MG63 (cell line): ENCODE data around the gene MMP1. TPM values are rescaled to one million over a fixed set of nuclear protein-coding genes. Genes with fewer than 3 reads are reported as not detected.
A peak's percentile ranks its signal among the peaks of the same experiment; 100 is the strongest.

ENCODE experiments used
- DNase-seq: peaks from one replicate; pipeline ENCODE4 v3.0.0-alpha.2; 2020
- H3K27me3 ChIP-seq: fragments of 250-450 bp; sonication (Bioruptor Pico); 2 replicates; pipeline ENCODE4 v1.5.1; 2020; ENCODE audit warnings: mild to moderate bottlenecking, moderate library complexity
- H3K36me3 ChIP-seq: fragments of 250-450 bp; sonication (Bioruptor Pico); 2 replicates; pipeline ENCODE4 v1.5.1; 2020; ENCODE audit warnings: mild to moderate bottlenecking, moderate library complexity
- H3K4me3 ChIP-seq: fragments of 250-450 bp; sonication (Bioruptor Pico); 2 replicates; pipeline ENCODE4 v1.5.1; 2020; ENCODE audit warnings: mild to moderate bottlenecking, moderate library complexity
- H3K9me3 ChIP-seq: fragments of 250-450 bp; sonication (Bioruptor Pico); 2 replicates; pipeline ENCODE4 v1.5.1; 2020; ENCODE audit warnings: mild to moderate bottlenecking, moderate library complexity
- total RNA-seq: library from RNA; depleted of rRNA; stranded (reverse); fragments of >200 nt; shearing (Covaris generic); gene quantifications from 2 replicates; pipeline ENCODE4 v1.2.3, GENCODE V29; 2014; ENCODE audit warnings: low replicate concordance

MMP1 gene
- total RNA-seq, 1 experiment from 2014 or later, result not detected

DNA sequence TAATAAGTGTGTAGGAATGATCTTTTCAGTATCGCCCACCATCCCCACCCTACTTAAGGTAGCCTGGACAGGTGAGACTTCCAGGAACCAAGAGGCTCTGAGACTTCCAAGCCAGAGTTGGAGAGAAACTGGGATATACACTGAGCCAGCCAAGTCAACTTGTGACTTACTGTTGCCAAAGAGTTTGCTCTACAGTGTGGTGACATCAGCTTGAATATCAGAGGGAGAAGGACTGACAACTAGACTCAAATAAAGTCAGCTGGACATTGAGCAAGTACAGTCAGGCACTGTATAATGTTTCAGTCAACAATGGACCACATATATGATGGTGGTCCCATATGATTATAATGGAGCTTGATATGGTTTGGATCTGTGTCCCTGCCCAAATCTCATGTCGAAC lies 16.3 kb downstream of the MMP1 start:
- H3K4me3 ChIP-seq, result no peak overlapping the region
- no peaks in the 10 kb centered on the region; the same call in 1 of the 2 replicates for H3K9me3 ChIP-seq
- no peak for DNase-seq
- H3K27me3 ChIP-seq, result no peaks in the 10 kb centered on the region; the same call in 1 of the 2 replicates
- H3K36me3 ChIP-seq, result no peaks in the 10 kb centered on the region

GRCh38 chr11:102780491-102780918 lies 17.5 kb downstream of the MMP1 start, which contains the start of gene MMP10:
MMP10 (minus strand) TSS chr11:102780628; CDS start chr11:102780591, 37 bp downstream.
- no peak for DNase-seq

GRCh38 chr11:102776454-102776853 lies 21.5 kb downstream of the MMP1 start:
- H3K36me3 ChIP-seq, result no peaks in the 10 kb centered on the region
- DNase-seq, result no peak
- H3K9me3 ChIP-seq, result no peaks in the 10 kb centered on the region

More at GRCh38 chr11:102780491-102780918, 17.5 kb downstream of the MMP1 start, which contains the start of gene MMP10:
- H3K4me3 ChIP-seq, result no peak within 1 kb of the TSS
- H3K36me3 ChIP-seq, result no peaks in the 10 kb centered on the region
- H3K27me3 ChIP-seq, result no peaks in the 10 kb centered on the region; the same call in 1 of the 2 replicates
- no peaks in the 10 kb centered on the region; the same call in 1 of the 2 replicates for H3K9me3 ChIP-seq

DNA sequence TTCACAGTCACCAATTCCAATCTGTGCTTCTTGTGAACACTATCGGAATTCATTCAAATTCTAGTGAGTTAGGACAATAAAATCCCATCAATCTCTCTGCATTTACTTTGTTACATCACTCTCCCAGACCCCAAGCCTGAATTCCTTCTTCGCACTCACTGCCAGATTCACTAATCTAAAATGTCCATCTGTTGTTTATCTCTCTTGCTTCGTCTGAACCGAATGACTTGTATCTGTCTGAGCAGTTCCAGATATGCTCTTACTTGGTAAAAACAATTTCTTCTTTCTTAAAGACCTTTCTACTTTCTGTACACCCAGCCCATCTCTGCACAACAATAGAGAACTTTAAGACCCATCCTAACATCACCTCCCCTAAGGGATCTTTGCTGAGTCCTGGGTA lies 24.6 kb downstream of the MMP1 start:
- Histone ChIP-seq H3K36me3 (no peaks in the 10 kb centered on the region), H3K4me3 (no peak overlapping the region), H3K27me3 (no peaks in the 10 kb centered on the region), H3K9me3 (no peaks in the 10 kb centered on the region)
- no peak for DNase-seq

More at GRCh38 chr11:102776454-102776853, 21.5 kb downstream of the MMP1 start:
- Histone ChIP-seq H3K4me3 (no peak overlapping the region), H3K27me3 (no peaks in the 10 kb centered on the region; the same call in 1 of the 2 replicates)

DNA sequence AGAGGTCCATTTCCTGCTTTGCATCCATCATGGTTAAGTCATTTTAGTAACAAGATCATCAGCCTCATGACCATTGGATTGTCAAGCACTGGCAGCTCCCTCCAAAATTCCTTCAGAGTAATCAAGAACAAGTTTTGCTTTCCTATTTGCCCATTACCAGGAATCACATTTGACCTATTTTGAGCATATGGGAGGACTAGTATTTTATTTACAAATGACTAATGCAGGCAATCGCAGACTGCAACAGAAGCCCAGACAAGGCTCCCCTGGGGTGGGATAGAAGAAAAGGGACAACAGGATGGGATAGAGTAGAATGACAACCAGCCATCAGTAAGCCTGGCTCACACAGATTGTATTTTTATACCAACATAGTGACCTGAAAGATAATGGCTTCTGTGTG lies 26.6 kb downstream of the MMP1 start:
- H3K4me3 ChIP-seq, result no peak overlapping the region
- no peaks in the 10 kb centered on the region for H3K27me3 ChIP-seq
- no peaks in the 10 kb centered on the region for H3K9me3 ChIP-seq
- peak; percentile 2 for DNase-seq
- H3K36me3 ChIP-seq, result no peaks in the 10 kb centered on the region

DNA sequence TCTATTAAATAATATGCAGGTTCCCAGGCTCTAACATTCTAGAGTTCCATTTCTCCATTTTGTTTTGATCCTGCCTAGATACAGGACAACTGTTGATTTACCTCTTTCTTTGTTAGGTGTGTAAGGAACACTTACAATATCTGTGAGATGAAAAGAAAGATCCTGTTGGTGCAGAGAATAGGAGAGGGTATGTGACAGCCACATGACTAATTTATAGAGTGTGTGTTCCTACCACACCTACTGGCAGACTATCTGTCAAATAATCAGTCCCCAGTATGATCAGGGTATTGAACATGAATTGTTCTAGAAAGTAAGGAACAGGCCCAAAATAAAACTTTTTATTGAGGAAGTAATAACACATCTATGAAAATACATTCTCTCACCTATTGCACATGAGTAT lies 27.8 kb downstream of the MMP1 start:
- no peaks in the 10 kb centered on the region for H3K9me3 ChIP-seq
- H3K36me3 ChIP-seq, result no peaks in the 10 kb centered on the region
- DNase-seq, result no peak
- no peak overlapping the region for H3K4me3 ChIP-seq
- H3K27me3 ChIP-seq, result no peaks in the 10 kb centered on the region

DNA sequence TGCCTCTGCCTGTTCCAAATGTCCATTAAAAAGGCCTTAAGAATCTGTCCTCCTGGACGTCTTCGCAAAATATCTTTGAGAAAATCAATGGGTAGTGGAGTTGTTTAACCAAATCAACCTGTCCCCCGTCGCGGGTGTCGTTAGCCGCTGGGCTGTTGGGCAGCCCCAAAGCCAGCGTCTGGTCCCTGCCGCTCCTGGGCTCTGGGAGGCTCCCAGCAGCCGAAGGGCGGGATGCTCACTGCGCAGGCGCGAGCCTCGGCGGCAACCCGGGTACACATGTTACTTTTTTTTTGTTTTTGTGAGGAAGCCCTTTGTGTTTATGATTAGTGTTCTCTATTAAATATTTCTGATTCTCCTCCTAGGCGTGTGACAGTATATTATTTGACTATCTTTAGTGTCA lies 30.2 kb downstream of the MMP1 start:
- no peak for DNase-seq
- H3K9me3 ChIP-seq, result no peaks in the 10 kb centered on the region
- no peaks in the 10 kb centered on the region; the same call in 1 of the 2 replicates for H3K27me3 ChIP-seq
- H3K36me3 ChIP-seq, result no peaks in the 10 kb centered on the region
- H3K4me3 ChIP-seq, result no peak overlapping the region

GRCh38 chr11:102763440-102763839 lies 34.5 kb downstream of the MMP1 start:
- peaks cover 3% of the 10 kb centered on the region; the same call in 1 of the 2 replicates for H3K27me3 ChIP-seq
- H3K9me3 ChIP-seq, result no peaks in the 10 kb centered on the region; the same call in 1 of the 2 replicates
- no peak for DNase-seq
- no peaks in the 10 kb centered on the region for H3K36me3 ChIP-seq
- H3K4me3 ChIP-seq, result no peak overlapping the region

DNA sequence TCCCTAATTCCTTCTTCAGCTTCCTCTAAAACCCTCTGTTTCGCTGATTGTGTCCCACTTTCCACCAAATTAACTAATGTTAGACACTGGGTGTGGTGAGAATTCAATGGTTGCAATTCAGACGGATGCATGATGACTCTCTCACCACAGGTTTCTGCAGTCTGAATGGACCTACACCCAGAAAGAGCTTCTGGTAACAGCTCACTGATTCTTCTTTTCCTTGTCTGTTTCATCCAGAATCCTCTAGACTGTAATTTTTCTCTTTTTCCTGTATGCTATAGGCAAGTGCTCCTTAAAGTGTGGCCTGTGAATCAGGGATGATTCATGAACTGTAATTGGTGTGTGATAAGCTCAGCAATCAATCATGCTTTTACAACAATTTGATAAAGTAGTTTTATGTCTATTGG lies 35.6 kb downstream of the MMP1 start:
- H3K4me3 ChIP-seq, result no peak overlapping the region
- no peak for DNase-seq
- H3K9me3 ChIP-seq, result no peaks in the 10 kb centered on the region; the same call in 1 of the 2 replicates

DNA sequence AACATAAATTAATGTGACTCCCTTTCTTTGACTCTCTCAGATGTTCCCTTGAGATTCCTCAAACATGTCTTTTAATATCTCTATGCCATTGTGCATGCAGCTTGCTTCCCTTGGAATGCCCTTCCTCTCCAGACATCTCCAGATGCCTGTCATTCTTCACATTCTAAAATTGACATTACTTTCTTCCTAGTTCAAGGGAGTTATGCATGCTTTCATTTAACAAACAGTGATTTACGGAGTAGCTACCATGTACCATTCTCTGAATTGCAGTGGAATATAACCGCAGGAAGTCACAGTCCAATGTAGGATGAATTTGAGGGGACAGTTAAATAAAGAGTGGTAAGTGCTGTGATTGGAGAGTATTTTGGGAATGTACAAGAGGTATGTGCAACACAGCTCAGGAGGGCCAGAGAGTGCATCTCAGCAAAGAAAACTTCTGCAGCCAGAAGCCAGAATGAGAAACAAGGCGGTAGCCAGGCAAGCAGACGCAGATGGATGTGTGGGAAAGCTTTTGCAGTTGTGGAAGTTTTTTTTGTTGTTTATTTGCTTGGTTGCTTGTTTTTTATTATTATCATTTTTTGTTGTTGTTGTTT lies 36.2 kb downstream of the MMP1 start:
- DNase-seq, result no peak
- H3K27me3 ChIP-seq, result peaks cover 3% of the 10 kb centered on the region; the same call in 1 of the 2 replicates
- H3K9me3 ChIP-seq, result no peaks in the 10 kb centered on the region; the same call in 1 of the 2 replicates
- no peak overlapping the region for H3K4me3 ChIP-seq
- H3K36me3 ChIP-seq, result no peaks in the 10 kb centered on the region

More for the DNA sequence above, 35.6 kb downstream of the MMP1 start:
- no peaks in the 10 kb centered on the region for H3K36me3 ChIP-seq
- peaks cover 3% of the 10 kb centered on the region; the same call in 1 of the 2 replicates for H3K27me3 ChIP-seq

- Histone ChIP-seq H3K27me3 (peaks cover 3% of the 10 kb centered on the region; the same call in 1 of the 2 replicates), H3K9me3 (no peaks in the 10 kb centered on the region; the same call in 1 of the 2 replicates), H3K36me3 (no peaks in the 10 kb centered on the region), H3K4me3 (no peak overlapping the region)
- peak; percentile 7 for DNase-seq
These were observed 37.5 kb downstream of the MMP1 start for GRCh38 chr11:102760344-102761035.

GRCh38 chr11:102757823-102758549 lies 40.0 kb downstream of the MMP1 start:
- H3K4me3 ChIP-seq, result no peak overlapping the region
- H3K36me3 ChIP-seq, result no peaks in the 10 kb centered on the region
- no peaks in the 10 kb centered on the region; the same call in 1 of the 2 replicates for H3K9me3 ChIP-seq
- no peak for DNase-seq
- peaks cover 3% of the 10 kb centered on the region; the same call in 1 of the 2 replicates for H3K27me3 ChIP-seq

GRCh38 chr11:102753267-102753666 lies 44.7 kb downstream of the MMP1 start:
- H3K36me3 ChIP-seq, result no peaks in the 10 kb centered on the region
- no peak for DNase-seq
- peaks cover 21% of the 10 kb centered on the region for H3K27me3 ChIP-seq
- peaks cover 4% of the 10 kb centered on the region; the same call in 1 of the 2 replicates for H3K9me3 ChIP-seq
- H3K4me3 ChIP-seq, result no peak overlapping the region

- peaks cover 22% of the 10 kb centered on the region for H3K27me3 ChIP-seq
- DNase-seq, result no peak
- H3K4me3 ChIP-seq, result no peak overlapping the region
- peaks cover 4% of the 10 kb centered on the region; the same call in 1 of the 2 replicates for H3K9me3 ChIP-seq
- no peaks in the 10 kb centered on the region for H3K36me3 ChIP-seq
These were observed 46.3 kb downstream of the MMP1 start for GRCh38 chr11:102751673-102752072.

DNA sequence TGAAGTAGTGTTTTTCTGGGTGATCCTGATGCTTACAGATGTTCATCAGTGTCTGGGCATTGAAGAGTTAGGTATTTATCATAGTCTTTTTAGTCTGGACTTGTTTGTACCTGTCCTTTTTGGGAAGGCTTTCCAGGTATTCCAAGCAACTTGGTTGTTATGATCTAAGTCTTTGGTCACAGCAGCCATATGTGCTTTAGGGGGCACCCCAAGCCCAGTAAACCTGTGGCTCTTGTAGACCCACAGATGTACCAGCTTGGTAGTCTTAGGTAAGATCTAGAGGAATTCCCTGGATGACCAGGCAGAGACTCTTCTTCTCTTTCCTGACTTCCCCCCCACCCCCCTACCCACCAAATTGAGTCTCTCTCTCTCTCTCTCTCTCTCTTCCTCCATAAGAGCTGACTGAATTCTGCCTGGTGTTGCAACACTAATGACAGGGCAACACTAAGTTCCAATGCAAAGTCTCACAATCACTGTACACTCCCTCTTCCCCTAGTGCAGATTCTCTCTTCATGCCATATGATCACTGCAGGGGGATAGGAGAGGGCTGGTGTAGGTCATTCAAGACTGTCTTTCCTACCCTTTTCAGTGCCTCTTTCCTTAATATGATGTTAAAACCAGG lies 48.7 kb downstream of the MMP1 start:
- no peaks in the 10 kb centered on the region for H3K36me3 ChIP-seq
- H3K27me3 ChIP-seq, result peaks cover 22% of the 10 kb centered on the region
- no peak overlapping the region for H3K4me3 ChIP-seq
- H3K9me3 ChIP-seq, result peaks cover 4% of the 10 kb centered on the region; the same call in 1 of the 2 replicates
- no peak for DNase-seq
